GM21576 (cell line): ENCODE data around the gene KMT2C.
"Not testable (repeated sequence)": the region's sequence is repeated elsewhere in the genome, so short reads cannot be mapped to it uniquely, and the experiment has no call there.

Source experiments
- ATAC-seq: cut with Tn5 transposase; IDR thresholded peaks from one replicate; pipeline ENCODE4 v1.9.1; 2021; ENCODE audit warnings: mild to moderate bottlenecking, moderate library complexity; ENCODE audit not compliant: unreplicated experiment

Gene KMT2C

GRCh38 chr7:152363798-152364197 lies 72.0 kb downstream of the KMT2C start:
- ATAC-seq = no peak

GRCh38 chr7:152362128-152362926 lies 73.5 kb downstream of the KMT2C start:
- no peak for ATAC-seq

GRCh38 chr7:152355474-152356057 lies 80.2 kb downstream of the KMT2C start:
- no peak for ATAC-seq

GRCh38 chr7:152354061-152354460 lies 81.7 kb downstream of the KMT2C start:
- no peak for ATAC-seq

GRCh38 chr7:152353281-152353680 lies 82.5 kb downstream of the KMT2C start:
- ATAC-seq = not testable (repeated sequence)

GRCh38 chr7:152351747-152352146 lies 84.1 kb downstream of the KMT2C start:
- ATAC-seq = not testable (repeated sequence)

GRCh38 chr7:152351168-152351567 lies 84.6 kb downstream of the KMT2C start:
- ATAC-seq = no peak

GRCh38 chr7:152347888-152348287 lies 87.9 kb downstream of the KMT2C start:
- ATAC-seq = no peak

- ATAC-seq = no peak
These were observed 91.5 kb downstream of the KMT2C start for GRCh38 chr7:152344253-152344652.

- ATAC-seq = no peak
These were observed 93.0 kb downstream of the KMT2C start for GRCh38 chr7:152342796-152343195.

GRCh38 chr7:152341914-152342236 lies 93.9 kb downstream of the KMT2C start:
- no peak for ATAC-seq

GRCh38 chr7:152341039-152341913 lies 94.5 kb downstream of the KMT2C start:
- ATAC-seq = peak; percentile 51

GRCh38 chr7:152340161-152340560 lies 95.6 kb downstream of the KMT2C start:
- no peak for ATAC-seq

GRCh38 chr7:152338561-152338960 lies 97.2 kb downstream of the KMT2C start:
- no peak for ATAC-seq

GRCh38 chr7:152336754-152337368 lies 98.9 kb downstream of the KMT2C start:
- peak; percentile 66 for ATAC-seq

- peak; percentile 48 for ATAC-seq
These were observed 99.8 kb downstream of the KMT2C start for GRCh38 chr7:152335900-152336571.

GRCh38 chr7:152333134-152333533 lies 102.7 kb downstream of the KMT2C start:
- ATAC-seq = no peak

- no peak for ATAC-seq
These were observed 105.0 kb downstream of the KMT2C start for GRCh38 chr7:152330827-152331226.

- ATAC-seq = no peak
These were observed 106.3 kb downstream of the KMT2C start for GRCh38 chr7:152329469-152329868.

- no peak for ATAC-seq
These were observed 107.6 kb downstream of the KMT2C start for GRCh38 chr7:152328234-152328633.

GRCh38 chr7:152315845-152316244 lies 120.0 kb downstream of the KMT2C start:
- ATAC-seq = no peak
